Muscle of leg (tissue), 11 donors: ENCODE data around the gene GCN1. TPM values are rescaled to one million over a fixed set of nuclear protein-coding genes. Genes with fewer than 3 reads are reported as not detected.

ENCODE experiments used
- DNase-seq: peaks from one replicate; pipeline ENCODE4 v3.0.0; 2013
- H3K27ac ChIP-seq: one replicate; pipeline ENCODE4 v1.5.1; 2013; ENCODE audit warnings: mild to moderate bottlenecking, low read length, control low read depth
- H3K27me3 ChIP-seq: one replicate; pipeline ENCODE4 v1.6.1; 2013; ENCODE audit warnings: low read length; ENCODE audit not compliant: control insufficient read depth, insufficient read depth
- H3K36me3 ChIP-seq: one replicate; pipeline ENCODE4 v1.6.1; 2013; ENCODE audit warnings: low read length; ENCODE audit not compliant: control insufficient read depth, insufficient read depth
- H3K4me1 ChIP-seq: one replicate; pipeline ENCODE4 v1.6.1; 2013; ENCODE audit warnings: low read length; ENCODE audit not compliant: control insufficient read depth, insufficient read depth
- H3K4me3 ChIP-seq: one replicate; pipeline ENCODE4 v1.5.1; 2013; ENCODE audit warnings: low read length, control low read depth
- H3K9me3 ChIP-seq: replicated peaks from 2 replicates; pipeline ENCODE4 v1.6.1; 2013; ENCODE audit warnings: low read depth, low read length; ENCODE audit not compliant: control insufficient read depth
- WGBS: methylation state at CpG from one replicate; pipeline ENCODE4 v1.1.5; 2013; ENCODE audit warnings: missing lambda C conversion rate; ENCODE audit not compliant: insufficient coverage; 5-methylcytosine and 5-hydroxymethylcytosine counted together
- polyA plus RNA-seq, 8 donors: library from polyadenylated mRNA; unstranded; fragments of 120-200 nt; gene quantifications; one replicate each; pipeline versions ENCODE4 v1.2.1 to v1.2.3, GENCODE V29; 2013; ENCODE audit warnings: inconsistent platforms in 1 of 8, low replicate concordance in 1 of 8; ENCODE audit not compliant: insufficient read length in 8 of 8, insufficient read depth in 1 of 8
- total RNA-seq: library from RNA; stranded (reverse); fragments of 120-200 nt; gene quantifications from one replicate; pipeline ENCODE4 v1.2.4, GENCODE V29; 2013

GCN1 gene
- total and polyA plus RNA-seq, 9 donors = 34.9 to 50.6 (median 43.5) TPM

- no peak overlapping the region for H3K4me3 ChIP-seq
Measured at GRCh38 chr12:120144215-120144614, 50.3 kb downstream of the GCN1 start.

GRCh38 chr12:120142231-120142877, 52.2 kb downstream of the GCN1 start:
- Histone ChIP-seq H3K4me1 (no peaks in the 10 kb centered on the region), H3K27me3 (no peaks in the 10 kb centered on the region), H3K27ac (no peak overlapping the region), H3K9me3 (no peaks in the 10 kb centered on the region), H3K36me3 (peaks cover 89% of the 10 kb centered on the region), H3K4me3 (no peak overlapping the region)
- no peak for DNase-seq
- WGBS = 95% methylated on average over 11 of the region's 14 CpGs

More at GRCh38 chr12:120144215-120144614, 50.3 kb downstream of the GCN1 start:
- no peak for DNase-seq
- Histone ChIP-seq H3K36me3 (peaks cover 88% of the 10 kb centered on the region), H3K9me3 (no peaks in the 10 kb centered on the region), H3K27me3 (no peaks in the 10 kb centered on the region), H3K4me1 (no peaks in the 10 kb centered on the region), H3K27ac (no peak overlapping the region)
- 93% methylated on average over 11 of the region's 11 CpGs for WGBS

GRCh38 chr12:120141336-120141735, 53.2 kb downstream of the GCN1 start:
- Histone ChIP-seq H3K4me3 (no peak overlapping the region), H3K9me3 (no peaks in the 10 kb centered on the region), H3K36me3 (peaks cover 91% of the 10 kb centered on the region), H3K4me1 (no peaks in the 10 kb centered on the region), H3K27me3 (no peaks in the 10 kb centered on the region), H3K27ac (no peak overlapping the region)
- no peak for DNase-seq
- WGBS = 93% methylated on average over 5 of the region's 6 CpGs

GRCh38 chr12:120140603-120141002, 53.9 kb downstream of the GCN1 start:
- Histone ChIP-seq H3K4me3 (no peak overlapping the region), H3K27ac (no peak overlapping the region)

GRCh38 chr12:120139958-120140357, 54.6 kb downstream of the GCN1 start:
- 79% methylated on average over 3 of the region's 5 CpGs for WGBS

More at GRCh38 chr12:120140603-120141002, 53.9 kb downstream of the GCN1 start:
- Histone ChIP-seq H3K9me3 (no peaks in the 10 kb centered on the region), H3K36me3 (peaks cover 89% of the 10 kb centered on the region), H3K27me3 (no peaks in the 10 kb centered on the region), H3K4me1 (no peaks in the 10 kb centered on the region)
- DNase-seq = no peak
- WGBS = 79% methylated on average over 9 of the region's 9 CpGs

GRCh38 chr12:120138366-120138765, 56.1 kb downstream of the GCN1 start:
- 68% methylated on average over 4 of the region's 9 CpGs for WGBS
- no peak for DNase-seq
- H3K9me3 ChIP-seq = no peaks in the 10 kb centered on the region
- H3K27ac ChIP-seq = no peak overlapping the region
- H3K4me1 ChIP-seq = no peaks in the 10 kb centered on the region
- H3K27me3 ChIP-seq = no peaks in the 10 kb centered on the region
- H3K4me3 ChIP-seq = no peak overlapping the region
- peaks cover 92% of the 10 kb centered on the region for H3K36me3 ChIP-seq

More at GRCh38 chr12:120139958-120140357, 54.6 kb downstream of the GCN1 start:
- H3K9me3 ChIP-seq = no peaks in the 10 kb centered on the region
- H3K36me3 ChIP-seq = peaks cover 89% of the 10 kb centered on the region
- no peak overlapping the region for H3K27ac ChIP-seq
- DNase-seq = no peak
- no peaks in the 10 kb centered on the region for H3K27me3 ChIP-seq
- H3K4me1 ChIP-seq = no peaks in the 10 kb centered on the region
- H3K4me3 ChIP-seq = no peak overlapping the region

GRCh38 chr12:120137833-120138232, 56.7 kb downstream of the GCN1 start:
- DNase-seq = no peak
- Histone ChIP-seq H3K27me3 (no peaks in the 10 kb centered on the region), H3K4me1 (no peaks in the 10 kb centered on the region), H3K27ac (no peak overlapping the region), H3K36me3 (peaks cover 97% of the 10 kb centered on the region), H3K4me3 (no peak overlapping the region), H3K9me3 (no peaks in the 10 kb centered on the region)
- 88% methylated on average over 10 of the region's 11 CpGs for WGBS

- Histone ChIP-seq H3K4me1 (no peaks in the 10 kb centered on the region), H3K27me3 (no peaks in the 10 kb centered on the region), H3K36me3 (peaks cover 96% of the 10 kb centered on the region), H3K9me3 (no peaks in the 10 kb centered on the region), H3K27ac (no peak overlapping the region), H3K4me3 (no peak overlapping the region)
- no peak for DNase-seq
- WGBS = 94% methylated on average over 9 of the region's 11 CpGs
Measured at GRCh38 chr12:120136093-120136770, 58.3 kb downstream of the GCN1 start.

GRCh38 chr12:120134307-120134980, 60.1 kb downstream of the GCN1 start:
- Histone ChIP-seq H3K9me3 (no peaks in the 10 kb centered on the region), H3K27ac (no peak overlapping the region), H3K36me3 (peaks cover 96% of the 10 kb centered on the region), H3K4me1 (no peaks in the 10 kb centered on the region), H3K27me3 (no peaks in the 10 kb centered on the region), H3K4me3 (no peak overlapping the region)
- WGBS = 98% methylated on average over 19 of the region's 20 CpGs
- no peak for DNase-seq

- peaks cover 94% of the 10 kb centered on the region for H3K36me3 ChIP-seq
- H3K9me3 ChIP-seq = no peaks in the 10 kb centered on the region
- H3K27ac ChIP-seq = no peak overlapping the region
- no peak overlapping the region for H3K4me3 ChIP-seq
- H3K27me3 ChIP-seq = no peaks in the 10 kb centered on the region
- H3K4me1 ChIP-seq = no peaks in the 10 kb centered on the region
- no peak for DNase-seq
- 100% methylated on average over 2 of the region's 6 CpGs for WGBS
Measured at GRCh38 chr12:120132863-120133385, 61.6 kb downstream of the GCN1 start.
